ENCODE data around the gene LCP2. TPM values are rescaled to one million over a fixed set of nuclear protein-coding genes. Genes with fewer than 3 reads are reported as not detected.

The LCP2 gene
- total RNA-seq, 2 donors from 2014 or later = 5.9 to 15.5 TPM

DNA sequence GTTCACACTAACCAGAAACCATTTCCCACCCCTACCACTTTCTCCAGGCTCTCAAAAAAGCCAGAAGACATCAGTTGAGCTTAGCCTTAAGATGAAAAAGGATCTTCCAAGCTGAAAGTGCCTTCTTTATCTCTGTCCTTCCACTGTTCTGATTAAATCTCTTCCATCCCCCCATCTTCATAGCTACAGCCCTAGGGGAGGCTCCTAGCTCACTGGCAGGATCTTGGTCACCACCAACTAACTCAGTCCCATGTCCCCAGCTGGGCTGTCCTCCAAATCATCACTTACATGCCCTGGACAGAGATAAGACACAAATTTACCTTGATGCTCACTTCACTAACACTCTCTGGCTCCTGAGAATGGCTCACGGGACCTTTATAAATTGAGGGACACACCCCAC is 14.3 kb downstream of the LCP2 start:
- intact Hi-C loops (cut with DNase I, micrococcal nuclease) = no loop called here
- ATAC-seq (no peak), DNase-seq (no peak)

DNA sequence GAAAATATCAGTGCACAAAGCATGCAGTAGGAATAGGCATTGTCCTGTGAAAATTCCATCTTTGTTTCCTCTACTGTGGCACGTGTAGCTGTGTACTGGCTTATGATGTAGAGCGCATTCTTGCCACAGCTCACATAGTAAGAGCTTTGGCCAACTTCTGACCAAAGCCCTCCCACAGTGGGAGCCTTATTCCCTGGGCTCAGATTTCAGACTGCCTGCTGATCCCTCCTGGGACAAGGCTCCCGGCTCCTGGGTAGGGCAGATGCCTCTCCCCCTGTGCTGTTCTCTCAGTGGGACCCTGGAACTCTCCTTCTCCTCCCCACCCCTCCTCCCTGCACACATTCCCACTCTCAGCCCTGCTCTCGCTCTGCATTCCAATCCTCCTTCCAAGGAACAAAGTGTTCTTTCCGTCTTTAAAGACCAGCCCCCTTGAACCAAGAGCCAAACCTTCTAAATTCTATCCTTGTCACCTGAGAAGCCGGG is 17.5 kb downstream of the LCP2 start:
- no peak for ATAC-seq
- no peak for DNase-seq
- intact Hi-C loops (cut with DNase I, micrococcal nuclease) = no loop called here

DNA sequence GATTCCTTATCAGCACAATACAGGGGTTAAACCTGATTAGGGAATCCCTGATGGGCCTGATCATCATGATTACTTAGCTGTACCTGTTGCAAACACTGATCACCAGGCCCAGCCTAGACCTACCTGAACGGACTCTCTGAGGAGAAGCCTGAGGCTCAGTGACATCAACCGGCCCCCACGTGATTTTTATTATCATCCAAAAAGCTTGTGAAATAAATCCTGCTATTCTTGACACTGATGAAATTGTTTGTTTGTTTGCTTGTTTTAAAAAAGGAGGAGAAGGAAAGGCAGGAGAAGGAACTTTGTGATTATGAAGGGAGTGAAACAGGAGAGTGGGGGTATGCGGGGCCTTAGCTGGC is 18.1 kb downstream of the LCP2 start:
- no peak for ATAC-seq
- intact Hi-C loops (cut with DNase I, micrococcal nuclease) = no loop called here
- no peak for DNase-seq

DNA sequence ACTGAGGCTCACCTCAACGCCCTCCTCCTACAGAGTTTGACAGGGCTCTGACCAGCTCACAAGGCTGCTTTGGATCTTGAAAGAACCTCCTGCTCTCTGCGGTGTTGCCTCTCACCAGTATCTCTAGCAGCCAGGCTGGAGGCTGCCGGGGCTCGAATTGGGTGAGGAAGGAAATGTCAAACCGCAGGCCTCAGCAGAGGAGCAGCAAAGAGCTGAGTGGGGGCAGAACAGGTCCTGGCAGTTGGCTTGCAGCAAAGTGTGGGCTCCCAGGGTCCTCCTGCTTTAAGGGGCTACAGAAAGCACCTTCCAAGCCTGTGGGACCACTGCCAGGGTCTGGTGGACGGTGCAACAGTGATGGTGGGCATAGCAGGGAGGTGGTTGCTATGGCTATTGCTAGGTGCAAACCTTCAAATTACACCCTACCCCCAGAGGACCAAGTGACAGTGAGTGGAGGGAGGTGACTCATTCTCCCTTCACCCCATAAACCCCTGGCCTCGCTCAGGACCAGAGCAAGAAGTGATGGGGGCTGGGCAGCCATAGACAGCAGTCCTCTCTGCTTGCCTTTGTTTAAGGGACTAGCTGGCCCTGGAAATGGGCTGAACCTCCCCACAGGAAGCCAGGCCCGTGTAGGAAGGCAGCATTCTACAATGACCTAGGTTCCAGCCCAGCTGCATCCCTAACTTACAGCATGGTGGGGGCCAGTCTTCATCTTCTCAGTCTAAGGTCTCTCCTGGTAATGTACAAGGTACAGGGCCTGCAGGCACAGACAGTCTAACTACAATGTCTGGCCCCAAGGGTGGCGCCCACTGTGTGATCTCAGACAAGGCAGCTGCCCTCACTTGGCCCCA is 18.7 kb downstream of the LCP2 start:
- DNase-seq = peak; percentile 58 to 59
- intact Hi-C loops (cut with DNase I, micrococcal nuclease) = no loop called here
- peak; percentile 53 for ATAC-seq

DNA sequence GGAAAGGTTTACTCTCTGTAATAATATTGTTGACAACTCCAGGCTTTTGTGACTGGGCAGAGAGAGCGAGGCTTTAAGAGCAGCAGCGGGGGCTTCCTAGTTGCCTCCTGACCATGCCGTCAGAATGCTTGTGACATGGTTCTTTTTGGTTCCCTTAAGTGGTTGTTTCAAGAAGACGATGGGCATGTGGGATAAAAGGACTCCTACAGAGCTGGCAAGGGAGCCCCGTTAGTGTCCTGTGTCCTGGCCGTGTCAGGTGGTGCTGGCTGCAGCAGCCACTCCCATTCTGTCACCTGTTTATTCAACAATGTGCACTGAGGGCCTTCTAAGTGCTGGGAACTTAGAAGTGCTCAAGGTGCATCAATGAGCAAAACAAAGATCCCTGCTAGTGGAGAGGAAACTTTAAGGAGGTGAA is 19.7 kb downstream of the LCP2 start:
- intact Hi-C loops (cut with DNase I, micrococcal nuclease) = no loop called here
- no peak for ATAC-seq
- DNase-seq = no peak

DNA sequence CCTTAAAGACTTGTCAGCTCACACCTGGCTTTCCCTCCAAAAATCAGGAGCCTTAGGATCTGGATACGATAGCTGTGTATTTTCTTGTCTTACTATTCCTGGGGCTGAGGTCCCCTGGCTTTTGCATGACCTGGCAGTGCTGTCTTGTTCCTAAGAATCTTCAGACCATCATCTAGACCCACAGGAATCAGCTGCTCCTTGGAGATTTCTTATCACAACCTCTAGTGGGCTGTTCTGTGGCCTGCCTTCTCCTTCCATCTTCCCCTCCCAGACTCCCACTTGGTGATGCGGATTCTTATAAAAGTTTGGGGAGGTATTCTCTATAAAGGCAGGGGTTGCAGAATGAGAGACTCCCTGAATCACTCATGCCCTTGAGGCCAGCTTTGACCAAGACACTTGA is 21.4 kb downstream of the LCP2 start:
- DNase-seq = no peak
- intact Hi-C loops (cut with DNase I, micrococcal nuclease) = no loop called here
- ATAC-seq = no peak

DNA sequence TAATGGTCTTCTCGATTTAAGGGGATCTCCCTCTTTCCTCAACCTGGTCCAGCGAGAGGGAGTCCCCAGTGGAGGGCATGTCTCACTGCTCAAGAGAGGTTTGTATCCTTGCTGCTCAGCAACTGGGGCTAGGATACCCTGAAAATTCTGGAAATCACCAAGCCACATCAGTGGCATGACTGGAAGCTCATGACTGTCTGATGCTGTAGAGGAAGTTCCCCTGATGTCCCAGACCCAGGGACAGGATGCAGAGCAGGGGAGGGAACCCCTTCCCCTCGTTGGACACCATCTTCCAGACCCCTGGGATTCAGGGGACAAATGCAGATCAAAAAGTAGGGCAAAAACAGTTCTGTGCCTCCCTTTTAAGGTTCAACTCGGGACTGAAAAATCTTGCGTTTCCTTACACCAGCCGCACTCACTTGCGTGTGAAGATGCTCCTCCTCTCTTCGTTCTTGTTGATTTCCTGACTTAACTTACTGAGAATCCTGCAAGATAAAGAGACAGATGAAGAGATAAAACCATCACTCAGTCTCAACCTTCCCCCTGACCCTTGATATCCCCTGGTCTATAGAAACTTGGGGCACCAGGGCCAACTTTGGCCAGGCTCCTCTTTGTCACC is 22.1 kb downstream of the LCP2 start:
- intact Hi-C loops (cut with DNase I, micrococcal nuclease) = no loop called here
- ATAC-seq = no peak

DNA sequence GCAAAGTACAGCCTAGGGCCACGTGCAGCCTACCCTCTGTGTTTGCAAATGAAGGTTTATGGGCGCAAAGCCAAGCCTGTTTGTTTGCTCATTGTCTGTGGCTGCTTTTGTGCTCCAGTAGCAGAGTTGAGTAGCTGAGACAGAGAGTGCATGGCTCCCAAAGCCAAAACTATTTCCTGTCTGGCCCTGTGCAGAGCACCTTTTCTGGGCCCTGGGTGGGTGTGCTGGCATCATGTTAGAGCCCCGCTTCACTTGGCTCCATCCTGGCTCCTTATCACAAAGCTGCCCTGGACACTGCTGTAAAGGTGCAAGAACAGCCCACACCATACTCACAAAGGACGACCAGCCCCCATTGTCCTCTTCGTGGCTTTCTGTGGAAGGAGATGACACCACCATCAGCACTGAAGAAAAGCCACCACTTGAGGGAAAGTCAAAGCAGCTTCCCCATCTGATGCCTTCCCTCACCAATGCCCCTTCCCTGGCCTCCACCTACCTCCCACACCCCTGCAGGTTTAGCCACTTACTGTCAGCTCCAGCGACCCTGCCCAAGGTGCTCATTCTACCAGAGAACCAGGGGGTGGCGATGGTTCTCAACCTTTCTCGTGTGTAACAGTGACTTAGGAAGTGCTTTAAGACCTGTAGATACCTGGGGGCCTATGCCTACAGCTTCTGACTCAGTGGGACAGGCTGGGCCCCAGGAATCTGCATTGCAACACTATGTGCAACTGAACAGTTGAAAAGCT is 23.4 kb downstream of the LCP2 start:
- no peak for ATAC-seq
- DNase-seq = no peak
- intact Hi-C loops (cut with DNase I, micrococcal nuclease) = no loop called here

More for the DNA sequence above, 22.1 kb downstream of the LCP2 start:
- no peak for DNase-seq

DNA sequence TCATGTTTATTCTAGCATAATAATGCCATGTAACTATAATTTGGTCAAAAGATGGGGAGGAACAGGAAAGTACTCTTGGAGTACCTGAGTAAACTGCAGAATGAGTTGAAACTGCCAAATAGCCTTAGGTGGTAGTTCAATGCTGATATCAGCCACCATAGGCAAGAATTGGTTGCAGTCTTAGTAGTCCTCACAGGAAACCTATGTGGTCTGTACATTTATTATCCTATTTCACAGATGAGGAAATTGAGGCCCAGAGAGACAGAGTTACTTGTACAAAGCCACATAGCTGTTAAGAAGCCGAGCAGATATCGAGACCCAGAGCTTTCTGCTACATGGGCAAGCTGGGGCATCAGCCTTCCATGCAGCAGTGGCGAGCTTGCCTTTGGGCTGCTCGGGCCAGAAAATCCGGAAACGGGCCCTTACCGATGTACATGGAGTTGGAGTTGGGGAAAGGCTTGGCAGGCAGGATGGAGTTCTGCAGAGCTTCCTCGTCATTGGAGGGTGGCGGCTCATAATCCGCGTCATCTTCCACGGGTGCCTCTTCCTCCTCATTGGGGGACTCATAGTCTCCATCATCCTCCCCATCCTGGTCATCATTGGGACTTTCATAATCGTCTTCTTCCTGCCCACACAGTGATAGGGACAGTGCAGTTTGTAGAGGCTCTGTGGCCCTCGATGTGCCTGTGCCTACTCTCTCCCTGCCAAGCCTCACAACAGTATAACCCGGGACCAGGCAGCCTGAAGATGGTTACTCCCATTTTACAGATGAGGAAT is 27.1 kb downstream of the LCP2 start:
- no peak for ATAC-seq
- intact Hi-C loops (cut with DNase I, micrococcal nuclease) = no loop called here

DNA sequence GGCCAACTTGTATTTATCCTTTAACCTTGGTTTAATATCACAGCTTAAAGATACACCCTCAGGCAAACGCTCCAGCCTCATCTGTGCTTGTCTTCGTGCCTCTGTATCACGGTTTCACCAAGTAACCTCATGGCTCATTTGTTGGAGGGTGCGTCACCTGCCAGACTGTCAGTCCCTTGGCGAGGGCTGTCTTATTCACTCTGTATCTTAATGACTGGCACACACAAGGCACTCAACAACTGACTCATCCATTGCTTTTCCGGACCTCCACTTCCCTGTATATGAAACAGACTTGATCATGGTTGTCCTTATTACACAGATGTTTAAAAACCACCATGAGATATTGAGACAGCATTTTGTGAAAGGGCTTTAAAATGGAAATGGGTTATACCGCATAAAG is 28.0 kb downstream of the LCP2 start:
- no peak for ATAC-seq
- intact Hi-C loops (cut with DNase I, micrococcal nuclease) = loop anchor here in 1 of 2 donors (2.0 kb wide), 1 partner anchor 151 kb away; no protein-coding TSS in a partner anchor
- no peak for DNase-seq

More for the DNA sequence above, 27.1 kb downstream of the LCP2 start:
- DNase-seq = no peak

DNA sequence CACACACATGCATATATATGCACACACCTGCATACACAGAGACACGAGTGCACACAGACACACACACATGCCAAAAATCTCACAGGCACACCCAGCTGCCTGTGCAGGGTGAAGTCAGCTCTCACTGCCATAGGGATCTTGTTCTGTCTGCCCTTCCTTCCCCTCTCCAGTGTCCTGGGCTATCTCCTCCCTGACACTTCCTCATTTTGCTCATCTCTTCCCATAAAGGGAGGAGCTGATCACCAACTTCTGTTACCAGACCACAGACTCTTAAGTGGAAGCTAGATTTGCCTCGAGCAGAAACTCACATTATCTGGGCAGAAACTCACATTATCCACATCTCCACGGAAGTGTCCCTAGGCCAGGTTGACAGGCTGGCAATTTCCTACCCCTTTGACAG is 28.7 kb downstream of the LCP2 start:
- ATAC-seq = peak; percentile 35
- intact Hi-C loops (cut with DNase I, micrococcal nuclease) = loop anchor here in 1 of 2 donors (2.0 kb wide), 1 partner anchor 152 kb away; no protein-coding TSS in a partner anchor
- no peak for DNase-seq

DNA sequence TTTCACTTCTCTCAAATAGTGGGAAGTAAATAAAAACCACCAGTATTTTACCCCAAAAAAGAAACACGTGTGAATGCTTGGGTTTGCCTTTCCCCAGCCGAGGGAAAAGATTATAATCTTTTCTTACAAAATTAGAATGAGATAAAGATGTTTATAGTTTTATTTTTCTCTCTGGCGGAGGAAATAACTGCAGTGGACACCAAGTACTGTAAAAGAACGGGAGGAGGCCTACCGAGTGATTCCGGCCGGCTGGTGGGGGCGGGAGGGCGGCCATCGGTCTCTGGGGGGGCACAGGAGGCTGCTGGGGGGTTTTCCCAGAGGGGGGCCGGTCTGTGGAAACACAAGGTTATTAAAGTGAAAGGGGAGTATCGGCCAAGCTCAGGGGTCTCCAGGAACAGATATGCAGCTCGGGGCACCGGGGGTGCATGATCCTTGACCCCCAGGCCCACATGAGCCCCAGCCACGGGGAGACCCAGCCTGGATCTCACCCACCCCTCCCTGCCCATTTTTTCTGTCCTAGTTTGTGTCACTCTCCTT is 29.4 kb downstream of the LCP2 start:
- intact Hi-C loops (cut with DNase I, micrococcal nuclease) = loop anchor here in 1 of 2 donors (2.0 kb wide), 1 partner anchor 153 kb away; no protein-coding TSS in a partner anchor
- no peak for ATAC-seq

DNA sequence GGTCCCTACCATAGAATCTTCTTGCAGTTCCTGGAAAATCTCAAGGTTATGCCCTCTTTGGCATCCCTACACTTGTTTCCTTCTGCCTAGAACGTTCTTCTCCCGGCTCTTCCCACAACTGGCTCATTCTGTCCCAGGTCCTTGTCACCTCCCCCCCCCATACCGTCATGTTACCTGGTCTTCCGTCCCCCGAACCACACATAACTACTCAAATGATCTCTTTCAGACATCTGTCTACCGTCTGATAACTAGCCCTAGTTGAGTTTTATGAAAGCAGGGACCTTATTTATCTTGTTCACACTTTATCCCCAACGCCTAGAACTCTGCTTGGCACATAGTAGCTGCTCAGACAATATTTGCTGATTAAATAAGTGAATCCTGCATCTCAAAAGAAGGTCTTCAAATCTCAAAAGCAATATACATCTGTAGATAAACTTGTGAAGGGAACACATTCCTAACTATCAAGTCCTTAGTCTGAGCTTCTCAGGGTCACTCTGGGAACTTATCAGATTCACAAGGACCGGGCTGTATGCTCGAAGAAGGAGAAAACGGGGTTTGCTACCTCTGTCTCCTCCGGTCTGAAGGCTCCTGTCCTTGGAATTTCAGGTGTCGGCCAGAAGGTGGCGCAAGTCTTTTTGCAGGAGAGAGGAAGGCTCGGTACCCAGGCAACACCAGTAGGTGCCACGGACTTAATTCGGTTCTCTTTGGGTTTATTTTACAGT is 30.0 kb downstream of the LCP2 start:
- DNase-seq (peak; percentile 67 to 69), ATAC-seq (peak; percentile 49)
- intact Hi-C loops (cut with DNase I, micrococcal nuclease) = loop anchor here in 1 of 2 donors (2.0 kb wide), 1 partner anchor 153 kb away; no protein-coding TSS in a partner anchor

More for the DNA sequence above, 29.4 kb downstream of the LCP2 start:
- no peak for DNase-seq

DNA sequence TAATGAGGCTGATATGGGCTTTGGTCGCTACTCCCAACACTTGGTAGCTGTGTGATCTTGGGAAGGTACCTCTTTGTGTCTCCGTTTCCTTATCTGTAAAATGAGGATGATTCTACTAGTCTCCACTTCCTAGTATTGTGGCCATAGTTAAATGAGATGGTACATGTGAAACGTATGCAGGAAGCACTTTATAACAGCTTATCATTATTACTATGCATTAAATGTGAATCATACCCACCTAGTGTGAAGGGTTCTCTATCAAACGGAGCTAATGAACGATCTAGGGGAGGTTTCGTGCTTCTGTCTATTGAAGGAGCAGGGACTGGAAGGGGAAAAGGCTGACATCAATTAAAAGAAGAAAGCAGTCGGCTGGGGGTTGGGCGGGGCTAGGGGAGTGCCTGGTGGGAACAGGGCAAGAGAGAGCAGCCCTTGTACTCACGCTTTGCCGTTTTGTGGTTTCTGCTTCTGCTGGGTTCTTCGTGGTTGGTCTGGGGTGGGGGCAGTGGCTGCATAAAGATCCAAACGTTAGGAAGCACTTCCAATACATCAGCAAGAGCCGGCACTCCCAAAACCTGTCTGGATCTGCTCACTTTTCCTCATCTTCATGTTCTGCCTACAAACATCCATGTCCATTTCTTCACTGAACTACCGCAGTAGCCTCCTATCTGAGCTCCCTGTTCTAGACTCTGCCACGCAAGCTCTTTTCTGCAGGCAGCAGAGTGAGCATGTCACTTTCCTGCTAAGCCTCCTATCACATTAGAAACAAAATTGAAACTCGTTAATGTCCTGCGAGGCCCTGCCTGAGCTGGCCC is 30.8 kb downstream of the LCP2 start:
- intact Hi-C loops (cut with DNase I, micrococcal nuclease) = no loop called here
- DNase-seq (no peak), ATAC-seq (no peak)

DNA sequence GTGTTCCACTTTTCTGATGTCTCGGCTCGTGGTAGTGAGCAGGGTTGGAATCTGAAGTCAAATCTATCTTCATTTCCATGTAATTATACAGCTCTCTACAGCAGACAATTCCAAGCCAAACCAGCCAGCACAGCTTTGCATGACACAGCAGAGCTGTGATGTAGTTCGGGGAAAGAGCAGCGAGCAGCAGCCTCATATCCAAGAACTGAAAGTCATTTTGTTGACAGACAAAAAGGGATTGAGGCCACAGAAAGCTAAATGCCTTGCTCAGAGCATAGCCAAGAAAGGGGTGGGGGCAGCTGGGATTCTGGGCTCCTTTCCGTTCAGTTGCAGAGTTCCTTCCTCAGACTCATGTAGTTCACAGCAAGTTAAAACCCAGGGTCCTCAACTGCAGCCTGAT is 32.1 kb downstream of the LCP2 start:
- no peak for DNase-seq
- no peak for ATAC-seq
- intact Hi-C loops (cut with DNase I, micrococcal nuclease) = no loop called here

DNA sequence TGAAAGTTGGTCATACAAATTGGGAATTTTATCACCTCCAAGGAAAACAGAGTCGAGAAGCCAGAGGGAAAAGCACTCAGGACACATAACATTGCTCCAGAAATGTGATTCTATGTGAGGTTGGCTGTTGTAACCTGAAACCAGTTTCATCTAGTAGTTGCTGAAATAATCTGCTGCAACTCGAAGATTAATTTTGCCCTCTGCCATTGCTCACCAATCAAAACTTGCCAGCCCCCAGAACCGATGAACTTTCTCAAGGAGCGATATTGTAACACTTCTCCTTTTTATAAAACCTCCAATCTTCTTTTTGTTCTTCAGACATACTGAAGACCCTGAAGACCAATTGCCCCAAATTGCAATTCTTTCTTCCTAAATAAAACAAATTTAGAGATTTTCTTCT is 33.7 kb downstream of the LCP2 start:
- intact Hi-C loops (cut with DNase I, micrococcal nuclease) = no loop called here
- no peak for DNase-seq
- no peak for ATAC-seq
